Bone marrow (tissue), 2 donors: ENCODE results near the gene GAB1.

Experiments used
- DNase-seq, 2 donors: peaks; one replicate each; lab custom pipeline; 2025; lab: John Stamatoyannopoulos, UW

The GAB1 gene

GRCh38 chr4:143336781-143337599 lies at the start of gene GAB1:
Gene GAB1 (plus strand): TSS chr4:143336876. CDS start chr4:143337189, 313 bp downstream.
- DNase-seq: peak in 1 of 2 donors; percentile 77

- DNase-seq: no peak
Observed at GRCh38 chr4:143287572-143287923, 49.1 kb upstream of the GAB1 start.

- no peak for DNase-seq
Observed at GRCh38 chr4:143288171-143288570, 48.5 kb upstream of the GAB1 start.

DNA sequence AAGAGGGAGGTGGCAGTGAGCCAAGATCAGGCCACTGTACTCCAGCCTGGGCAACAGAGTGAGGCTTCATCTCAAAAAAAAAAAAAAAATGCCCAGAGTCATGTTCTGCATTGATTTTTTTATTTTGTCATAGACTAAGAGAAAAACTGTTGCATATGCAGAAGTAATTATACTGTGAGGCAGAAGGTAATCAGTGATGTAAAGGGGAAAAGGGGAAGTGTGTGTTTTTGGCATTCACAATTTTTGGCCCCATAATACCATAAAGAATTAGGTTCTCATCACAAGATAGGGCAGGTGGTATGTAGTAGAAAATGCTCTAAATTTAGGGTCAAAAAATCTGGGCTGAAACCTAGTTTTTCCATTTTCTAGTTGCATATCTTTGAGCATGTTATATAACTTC lies 47.3 kb upstream of the GAB1 start:
- DNase-seq: no peak

DNA sequence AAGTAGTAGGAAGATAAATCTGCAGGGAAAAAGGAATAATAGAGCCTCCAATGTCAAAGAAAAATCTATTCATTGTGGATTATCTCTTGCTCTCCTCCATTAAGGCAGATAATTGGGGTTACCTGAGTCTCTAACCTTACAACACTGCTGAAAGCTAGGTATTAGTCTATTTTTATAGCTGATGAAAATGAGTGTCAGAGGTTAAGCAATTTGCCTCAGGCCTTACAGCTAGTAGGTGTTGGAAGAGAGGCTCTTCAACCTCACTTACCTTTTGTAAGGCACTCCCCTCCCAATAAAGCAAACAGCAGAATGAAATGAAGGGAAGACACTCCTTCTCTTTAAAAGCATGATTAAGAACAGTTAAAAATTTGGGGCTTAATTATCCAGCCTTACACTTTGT lies 45.4 kb upstream of the GAB1 start:
- DNase-seq: no peak

DNA sequence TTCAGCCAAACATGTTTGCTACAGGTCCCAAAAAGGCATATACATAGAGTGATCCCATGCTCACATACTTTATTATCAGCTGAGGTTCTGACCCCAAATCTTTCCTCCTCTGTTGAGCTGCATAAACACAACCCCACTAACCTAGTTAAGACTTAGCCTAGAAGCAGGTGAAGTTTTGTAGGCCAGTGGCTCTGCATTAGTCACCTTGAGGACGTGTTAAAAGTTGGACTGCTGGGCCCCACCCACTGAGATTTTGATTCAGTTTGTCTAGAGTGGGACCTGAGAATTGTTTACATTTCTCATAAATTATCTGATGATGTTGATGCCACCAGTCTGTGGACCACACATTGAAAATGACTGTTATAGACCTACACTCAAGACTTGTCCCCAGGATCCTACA lies 43.8 kb upstream of the GAB1 start:
- DNase-seq: no peak

DNA sequence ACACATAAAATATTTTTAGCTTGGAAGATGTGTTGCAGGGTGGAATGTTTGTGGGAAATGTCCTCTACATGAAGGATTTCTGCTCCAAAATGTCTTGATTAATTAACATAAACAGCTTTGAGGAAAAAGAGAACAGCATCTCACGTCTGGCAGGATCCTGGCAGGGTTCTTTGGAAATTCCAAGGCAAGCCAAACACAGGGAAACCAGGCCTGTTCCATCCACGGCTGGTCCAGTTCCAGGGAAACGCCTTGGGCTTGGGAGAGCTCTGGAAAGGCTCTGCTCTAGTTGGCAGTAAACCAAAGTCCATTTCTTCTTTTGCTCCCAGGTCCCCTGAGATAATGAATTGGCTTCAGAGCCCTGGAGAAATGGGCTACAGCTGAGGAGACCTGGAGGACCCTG lies 42.4 kb upstream of the GAB1 start:
- DNase-seq: no peak

DNA sequence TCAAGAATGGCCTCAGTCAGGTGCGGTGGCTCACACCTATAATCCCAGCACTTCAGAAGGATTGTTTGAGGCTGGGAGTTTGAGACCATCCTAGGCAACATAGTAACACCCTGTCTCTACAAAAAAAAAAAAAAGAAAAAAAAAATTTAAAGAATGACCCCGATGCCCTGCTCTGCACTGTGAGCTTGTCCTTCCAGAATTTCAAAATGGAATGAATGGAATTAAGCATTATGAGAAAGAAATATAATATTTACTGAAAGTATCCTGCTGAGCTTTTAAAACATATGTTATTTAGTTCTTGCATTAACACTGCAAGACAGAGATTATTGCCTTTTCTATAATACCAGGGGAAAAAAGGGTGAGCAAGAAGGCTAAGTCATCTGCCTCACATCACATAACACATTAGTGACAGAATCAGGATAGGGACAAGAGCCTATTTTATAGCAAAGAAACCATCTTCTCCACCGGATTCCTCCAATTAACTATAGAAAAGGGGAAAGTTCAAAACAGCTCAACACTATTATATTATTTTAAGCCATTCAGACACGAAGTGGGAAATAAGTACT lies 41.9 kb upstream of the GAB1 start:
- no peak for DNase-seq

DNA sequence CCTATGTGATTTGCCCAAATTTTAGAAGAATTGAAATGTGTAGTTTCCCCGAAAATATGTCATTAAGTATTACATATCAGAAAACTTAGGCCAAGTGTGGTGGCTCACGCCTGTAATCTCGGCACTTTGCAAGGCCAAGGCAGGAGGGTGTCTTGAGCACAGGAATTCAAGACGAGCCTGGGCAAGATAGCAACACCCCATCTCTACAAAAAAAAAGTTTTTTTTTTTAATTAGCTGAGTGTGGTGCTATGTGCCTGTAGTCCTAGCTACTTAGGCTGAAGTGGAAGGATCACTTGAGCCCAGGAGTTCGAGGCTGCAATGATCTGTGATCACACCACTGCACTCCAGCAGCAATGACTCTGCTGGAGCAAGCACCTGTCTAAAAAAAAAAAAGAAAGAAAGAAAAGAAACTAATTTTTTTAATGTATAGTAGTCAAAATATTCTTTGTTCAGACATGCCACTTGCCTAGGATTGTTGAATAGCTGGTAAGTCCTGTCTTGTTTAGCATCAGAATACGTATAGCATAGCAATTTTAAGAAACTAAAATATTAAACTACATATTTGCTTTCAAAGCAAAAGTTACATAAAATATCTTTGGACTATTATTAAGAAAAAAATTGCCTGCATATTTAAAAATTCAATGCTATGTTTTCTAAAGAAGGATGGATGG lies 40.1 kb upstream of the GAB1 start:
- DNase-seq: no peak

DNA sequence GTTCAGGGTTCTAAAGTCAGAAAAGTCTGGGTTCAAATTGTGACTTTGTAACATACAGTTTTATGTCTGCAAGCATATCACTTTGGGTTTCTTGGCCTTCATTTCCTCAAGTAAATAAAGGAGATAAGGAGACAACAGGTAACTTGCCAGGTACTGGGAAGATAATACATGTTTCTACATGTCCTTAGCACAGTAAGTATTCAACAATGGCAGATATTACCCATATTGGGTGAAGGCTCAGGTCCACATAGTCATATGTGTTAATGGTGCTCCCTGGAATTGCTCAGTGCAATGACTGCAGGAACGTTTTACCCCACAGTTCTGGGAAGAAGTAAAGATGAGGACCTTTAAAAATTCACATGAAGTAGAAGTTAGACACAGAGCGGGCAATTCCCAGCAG lies 35.8 kb upstream of the GAB1 start:
- no peak for DNase-seq

DNA sequence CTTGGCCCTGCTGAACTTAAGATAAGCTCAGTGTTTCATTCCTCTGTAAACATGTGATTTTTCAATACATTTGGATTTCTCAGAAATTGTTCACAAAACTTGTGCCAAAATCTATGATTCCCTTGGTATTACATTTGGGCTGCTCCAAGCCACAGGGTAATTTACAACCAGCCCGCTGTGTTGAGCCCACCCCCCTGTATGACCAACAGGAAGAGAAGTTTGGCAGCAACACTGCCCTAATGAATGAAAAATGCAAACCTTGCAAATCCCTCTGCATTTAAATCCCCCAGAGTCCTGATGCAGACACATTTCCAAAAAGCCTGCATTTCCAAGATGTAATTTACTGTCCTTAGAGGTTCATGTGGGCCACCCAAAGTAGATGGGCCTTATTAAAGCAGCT lies 34.1 kb upstream of the GAB1 start:
- DNase-seq: no peak

GRCh38 chr4:143306788-143307187 lies 29.9 kb upstream of the GAB1 start:
- no peak for DNase-seq

- no peak for DNase-seq
Observed at GRCh38 chr4:143307531-143307930, 29.1 kb upstream of the GAB1 start.

- no peak for DNase-seq
Observed at GRCh38 chr4:143308377-143308776, 28.3 kb upstream of the GAB1 start.

DNA sequence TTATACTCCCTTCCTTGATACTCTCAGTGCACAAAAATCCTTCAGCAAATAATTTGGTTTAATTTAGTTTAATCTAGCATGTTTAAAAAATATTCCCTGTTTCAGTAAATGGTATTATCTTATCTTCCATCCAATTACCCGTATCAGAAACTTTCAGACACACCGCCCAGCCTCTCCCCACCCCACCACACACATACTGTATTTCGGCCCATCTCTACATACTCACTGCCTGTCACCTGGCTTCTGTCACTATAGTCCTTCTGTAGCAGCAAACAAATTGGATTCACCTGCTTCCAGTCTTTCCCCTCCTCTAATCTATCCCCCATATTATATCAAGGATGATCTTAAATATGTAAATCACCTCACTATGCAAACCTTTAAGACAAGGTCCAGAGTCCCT lies 24.8 kb upstream of the GAB1 start:
- no peak for DNase-seq

GRCh38 chr4:143313521-143313920 lies 23.2 kb upstream of the GAB1 start:
- no peak for DNase-seq

GRCh38 chr4:143313996-143314395 lies 22.7 kb upstream of the GAB1 start:
- DNase-seq: no peak

- no peak for DNase-seq
Observed at GRCh38 chr4:143320113-143320512, 16.6 kb upstream of the GAB1 start.

DNA sequence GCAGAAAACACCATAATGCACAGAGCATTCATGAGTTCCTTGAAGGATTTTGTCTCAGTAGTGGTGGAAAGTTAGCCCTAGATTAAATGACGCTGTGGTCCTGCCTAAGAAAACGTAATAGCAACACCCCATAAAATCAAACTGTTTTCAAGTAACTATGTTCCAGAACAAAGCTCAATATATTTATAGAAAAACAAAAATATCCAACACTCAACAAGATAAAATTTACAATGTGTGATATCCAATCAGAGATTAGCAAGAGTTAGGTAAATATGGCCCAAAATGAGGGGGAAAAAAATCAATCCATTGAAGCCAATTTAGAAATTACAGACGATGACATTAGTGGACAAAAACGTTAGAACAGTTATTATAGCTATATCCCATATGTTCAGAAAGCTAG lies 9.9 kb upstream of the GAB1 start:
- no peak for DNase-seq

- DNase-seq: no peak
Observed at GRCh38 chr4:143329985-143330384, 6.7 kb upstream of the GAB1 start.

GRCh38 chr4:143335979-143336780 lies 496 bp upstream of the GAB1 start:
- DNase-seq: peak; percentile 81 to 87

DNA sequence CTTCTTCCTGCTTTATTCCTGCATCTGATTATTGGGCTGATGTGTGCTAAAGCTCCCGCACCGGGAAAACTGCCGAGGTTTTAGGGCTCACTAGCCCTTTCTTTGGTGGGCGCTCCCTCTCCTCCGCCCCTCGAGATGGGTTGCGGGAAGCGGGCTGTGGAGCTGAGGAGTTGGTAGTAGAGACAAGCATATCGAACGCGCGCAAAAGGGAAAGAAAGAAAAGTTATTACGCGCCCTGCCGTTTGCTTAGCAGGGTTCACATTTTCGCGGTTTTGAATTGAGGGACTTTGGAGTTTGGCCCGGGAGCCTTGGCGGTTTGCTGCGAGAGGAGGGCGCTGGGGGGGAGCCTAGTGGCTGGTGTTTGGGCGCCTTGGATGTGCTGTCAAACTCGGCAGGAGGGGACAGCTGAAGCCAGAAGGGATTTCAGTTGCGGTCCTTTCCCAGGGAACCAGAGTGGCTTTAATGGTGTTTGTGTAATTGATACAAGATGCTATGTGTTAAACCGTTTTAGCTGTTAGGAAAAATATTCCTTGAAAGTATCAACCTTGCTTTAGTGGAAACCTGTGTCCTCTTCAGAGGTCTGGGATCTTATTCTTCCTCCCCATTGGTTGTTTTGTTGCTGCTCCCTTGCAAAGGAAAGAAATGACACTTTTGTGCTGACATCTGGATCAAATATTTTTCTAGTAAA lies 1.1 kb downstream of the GAB1 start:
- peak in 1 of 2 donors; percentile 48 for DNase-seq
